ENCODE data around the gene GFPT2.

The GFPT2 gene

DNA sequence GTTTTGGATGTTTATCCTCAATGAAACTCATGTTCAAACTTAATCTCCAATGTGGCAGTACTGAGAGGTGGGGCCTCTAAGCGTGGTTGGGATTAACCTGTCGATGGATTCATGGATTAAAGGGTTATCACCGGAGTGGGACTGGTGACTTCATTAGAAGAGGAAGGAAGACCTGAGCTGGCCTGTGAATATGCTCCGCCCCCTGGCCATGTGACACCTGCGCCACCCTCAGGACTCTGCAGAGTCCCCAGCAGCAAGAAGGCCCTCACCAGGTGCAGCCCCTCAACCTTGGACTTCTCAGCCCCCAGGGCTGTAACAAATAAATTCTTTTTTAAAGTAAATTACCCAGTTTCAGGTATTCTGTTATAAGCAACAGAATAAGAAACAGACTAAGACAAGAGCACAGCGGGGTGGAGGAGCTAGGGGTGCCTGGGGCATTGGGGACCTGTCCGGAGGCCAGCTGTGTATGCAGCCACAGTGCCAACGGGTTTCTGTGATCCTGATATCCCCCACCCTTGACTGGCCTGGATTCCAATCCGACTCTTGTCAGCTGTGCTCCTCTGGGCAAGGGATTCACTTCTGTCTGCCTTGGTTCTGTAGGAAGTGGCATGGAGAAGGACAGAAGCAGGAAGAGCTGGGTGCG lies 58.1 kb downstream of the GFPT2 start:
- Histone ChIP-seq H3K27me3 (ENCODE audit: control insufficient read depth in 1 of 2, insufficient read depth in 1 of 2, low read length in 2 of 2) (no peaks in the 10 kb centered on the region), H3K4me1 (ENCODE audit: control insufficient read depth, insufficient read depth, low read depth, low read length) (peaks cover 12% of the 10 kb centered on the region), H3K9me3 (ENCODE audit: control insufficient read depth, low read length) (no peaks in the 10 kb centered on the region), H2AK5ac (ENCODE audit: low read length, severe bottlenecking) (no peak overlapping the region), H3K18ac (ENCODE audit: low read depth in 1 of 2, low read length in 2 of 2) (no peak overlapping the region), H3K79me1 (replicated peaks; ENCODE audit: low read length, poor library complexity, severe bottlenecking) (peaks cover 16% of the 10 kb centered on the region), H3K4me3 (ENCODE audit: insufficient read depth in 1 of 2, low read depth in 1 of 2, low read length in 2 of 2) (no peak overlapping the region), H3K14ac (ENCODE audit: low read length in 2 of 2) (no peak overlapping the region), H3K9ac (ENCODE audit: low read length) (no peak overlapping the region), H2BK5ac (ENCODE audit: low read depth, low read length, poor library complexity, severe bottlenecking) (no peak overlapping the region), H4K8ac (ENCODE audit: low read length) (no peak overlapping the region), H2AFZ (ENCODE audit: low read depth, low read length) (no peak overlapping the region), H3K23ac (ENCODE audit: low read length in 2 of 2) (peak overlapping the region in 1 of 2 experiments; percentile 2), H3K4ac (ENCODE audit: low read depth in 1 of 2, low read length in 2 of 2) (no peak overlapping the region), H3K4me2 (ENCODE audit: low read length, poor library complexity, severe bottlenecking) (no peak overlapping the region), H2BK12ac (ENCODE audit: low read length in 2 of 2) (no peak overlapping the region), H3K36me3 (ENCODE audit: control insufficient read depth in 1 of 2, insufficient read depth in 2 of 2, low read depth in 1 of 2, low read length in 2 of 2) (peaks cover 0 to 6% of the 10 kb centered on the region in 2 experiments), H2BK15ac (ENCODE audit: low read depth, poor library complexity, severe bottlenecking) (no peak overlapping the region), H3K27ac (ENCODE audit: low read length, poor library complexity, severe bottlenecking) (no peak overlapping the region), H4K91ac (ENCODE audit: low read length) (no peak overlapping the region), H2BK120ac (ENCODE audit: low read depth, low read length) (no peak overlapping the region)
- no peak for DNase-seq
- WGBS = 97% methylated on average over 10 of the region's 10 CpGs

DNA sequence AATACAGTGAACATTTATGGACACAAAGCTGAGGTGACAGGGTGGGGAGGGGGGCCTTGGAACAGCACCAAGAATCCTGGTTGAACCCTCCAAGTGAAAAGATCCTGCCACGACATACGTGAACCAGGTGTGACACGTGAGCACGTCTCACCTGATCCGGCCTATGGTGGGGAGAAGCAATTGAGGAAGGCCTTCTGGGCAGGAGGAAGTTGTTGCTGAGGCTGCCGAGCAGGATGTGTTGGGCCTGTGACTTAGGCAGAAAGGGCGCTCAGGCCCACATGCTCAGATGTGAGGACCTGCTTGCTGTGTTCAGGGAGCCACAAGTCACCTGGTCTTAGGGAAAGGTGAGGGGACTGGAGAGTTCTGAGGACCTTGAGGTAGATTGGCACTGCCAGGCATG lies 58.7 kb downstream of the GFPT2 start:
- WGBS = 95% methylated on average over 7 of the region's 7 CpGs
- Histone ChIP-seq H3K18ac (ENCODE audit: low read depth in 1 of 2, low read length in 2 of 2) (no peak overlapping the region), H4K8ac (ENCODE audit: low read length) (no peak overlapping the region)

DNA sequence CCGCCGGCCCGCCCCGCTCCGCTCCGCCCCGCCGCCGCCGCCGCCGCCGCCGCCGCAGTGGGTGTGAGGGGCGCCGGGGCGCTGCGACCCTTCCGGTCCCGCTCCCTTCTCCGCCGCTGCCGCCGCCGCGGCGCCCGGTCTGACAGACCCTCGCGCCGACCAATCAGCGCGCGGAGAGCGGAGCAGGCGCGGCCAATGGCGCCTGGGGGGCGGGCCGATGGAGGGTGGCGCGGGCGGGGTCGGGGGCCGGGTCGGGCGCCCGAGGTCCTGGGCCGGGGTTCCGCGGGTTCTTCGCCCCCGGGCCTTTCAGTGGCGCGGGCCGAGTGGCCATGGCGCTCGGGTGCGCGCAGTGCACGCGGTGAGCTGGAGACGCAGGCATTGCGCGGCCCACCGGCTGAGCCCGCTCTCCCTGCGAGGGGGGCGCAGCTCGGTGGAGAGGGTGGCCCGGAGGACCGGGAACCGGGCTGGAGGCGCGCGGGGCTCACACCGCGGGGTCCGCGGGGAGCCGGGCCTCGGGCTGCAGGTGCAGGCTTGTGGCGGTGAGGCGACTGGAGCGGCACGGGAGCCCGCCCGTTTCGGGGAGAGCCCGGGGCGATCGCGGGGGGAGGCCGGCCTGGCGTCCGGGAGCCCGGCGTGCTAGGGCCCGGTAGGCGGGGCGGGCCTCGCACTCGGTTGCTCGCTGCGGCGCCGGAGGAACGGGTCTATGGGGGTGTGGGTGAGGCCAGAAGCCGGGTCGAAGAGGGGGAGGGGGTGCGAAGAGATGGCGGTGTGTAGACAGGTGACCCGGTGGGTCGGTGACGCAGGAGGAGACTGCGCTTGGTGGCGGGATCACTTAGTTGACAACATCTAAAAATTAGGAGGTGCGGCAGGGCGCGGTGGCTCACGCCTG lies 60.9 kb downstream of the GFPT2 start, which contains the start of gene MAPK9:
TSS of gene MAPK9 (minus strand) at position 141 of the 889 bp plus-strand sequence. CDS start 11,522 bp downstream, outside the sequence.
- Histone ChIP-seq H3K27ac (ENCODE audit: low read length, poor library complexity, severe bottlenecking) (no peak within 1 kb of the TSS), H2BK15ac (ENCODE audit: low read depth, poor library complexity, severe bottlenecking) (peak within 1 kb of the TSS; percentile 52), H3K4me1 (ENCODE audit: control insufficient read depth, insufficient read depth, low read depth, low read length) (peaks cover 13% of the 10 kb centered on the region), H3K79me1 (replicated peaks; ENCODE audit: low read length, poor library complexity, severe bottlenecking) (peaks cover 20% of the 10 kb centered on the region), H3K9ac (ENCODE audit: low read length) (peak within 1 kb of the TSS; percentile 87), H2AFZ (ENCODE audit: low read depth, low read length) (peak within 1 kb of the TSS; percentile 96), H3K9me3 (ENCODE audit: control insufficient read depth, low read length) (no peaks in the 10 kb centered on the region), H2BK120ac (ENCODE audit: low read depth, low read length) (peak within 1 kb of the TSS; percentile 21), H3K4ac (ENCODE audit: low read depth in 1 of 2, low read length in 2 of 2) (peak within 1 kb of the TSS in 1 of 2 experiments; percentile 72), H3K36me3 (ENCODE audit: control insufficient read depth in 1 of 2, insufficient read depth in 2 of 2, low read depth in 1 of 2, low read length in 2 of 2) (no peaks in the 10 kb centered on the region), H2BK12ac (ENCODE audit: low read length in 2 of 2) (peak within 1 kb of the TSS in 1 of 2 experiments; percentile 64), H3K4me2 (ENCODE audit: low read length, poor library complexity, severe bottlenecking) (peak within 1 kb of the TSS; percentile 84), H4K8ac (ENCODE audit: low read length) (peak within 1 kb of the TSS; percentile 76), H3K27me3 (ENCODE audit: control insufficient read depth in 1 of 2, insufficient read depth in 1 of 2, low read length in 2 of 2) (no peaks in the 10 kb centered on the region), H2AK5ac (ENCODE audit: low read length, severe bottlenecking) (no peak within 1 kb of the TSS), H4K91ac (ENCODE audit: low read length) (no peak within 1 kb of the TSS), H3K23ac (ENCODE audit: low read length in 2 of 2) (peak within 1 kb of the TSS in 1 of 2 experiments; percentile 97), H2BK5ac (ENCODE audit: low read depth, low read length, poor library complexity, severe bottlenecking) (no peak within 1 kb of the TSS), H3K18ac (ENCODE audit: low read depth in 1 of 2, low read length in 2 of 2) (peak within 1 kb of the TSS; percentile 65 to 92), H3K4me3 (ENCODE audit: insufficient read depth in 1 of 2, low read depth in 1 of 2, low read length in 2 of 2) (peak within 1 kb of the TSS; percentile 84 to 93), H3K14ac (ENCODE audit: low read length in 2 of 2) (peak within 1 kb of the TSS in 1 of 2 experiments; percentile 98)
- WGBS = under 1% methylated on average over 88 of the region's 122 CpGs
- DNase-seq = peak; percentile 79

More for the DNA sequence above, 58.7 kb downstream of the GFPT2 start:
- no peak overlapping the region for H3K27ac ChIP-seq (ENCODE audit: low read length, poor library complexity, severe bottlenecking)
- no peak overlapping the region for H3K4me3 ChIP-seq (ENCODE audit: insufficient read depth in 1 of 2, low read depth in 1 of 2, low read length in 2 of 2)
- no peak overlapping the region for H2AFZ ChIP-seq (ENCODE audit: low read depth, low read length)
- no peak overlapping the region for H3K9ac ChIP-seq (ENCODE audit: low read length)
- no peak for DNase-seq
- no peak overlapping the region for H3K4me2 ChIP-seq (ENCODE audit: low read length, poor library complexity, severe bottlenecking)
- H3K23ac ChIP-seq (ENCODE audit: low read length in 2 of 2) = no peak overlapping the region
- no peak overlapping the region for H3K14ac ChIP-seq (ENCODE audit: low read length in 2 of 2)
- H2BK12ac ChIP-seq (ENCODE audit: low read length in 2 of 2) = no peak overlapping the region
- H3K4ac ChIP-seq (ENCODE audit: low read depth in 1 of 2, low read length in 2 of 2) = no peak overlapping the region
- no peak overlapping the region for H4K91ac ChIP-seq (ENCODE audit: low read length)
- H3K9me3 ChIP-seq (ENCODE audit: control insufficient read depth, low read length) = no peaks in the 10 kb centered on the region
- no peak overlapping the region for H2BK15ac ChIP-seq (ENCODE audit: low read depth, poor library complexity, severe bottlenecking)
- no peaks in the 10 kb centered on the region for H3K27me3 ChIP-seq (ENCODE audit: control insufficient read depth in 1 of 2, insufficient read depth in 1 of 2, low read length in 2 of 2)
- peaks cover 18% of the 10 kb centered on the region for H3K79me1 ChIP-seq (replicated peaks; ENCODE audit: low read length, poor library complexity, severe bottlenecking)
- no peak overlapping the region for H2BK5ac ChIP-seq (ENCODE audit: low read depth, low read length, poor library complexity, severe bottlenecking)
- H3K36me3 ChIP-seq (ENCODE audit: control insufficient read depth in 1 of 2, insufficient read depth in 2 of 2, low read depth in 1 of 2, low read length in 2 of 2) = peaks cover 0 to under 1% of the 10 kb centered on the region in 2 experiments
- H2AK5ac ChIP-seq (ENCODE audit: low read length, severe bottlenecking) = no peak overlapping the region
- no peak overlapping the region for H2BK120ac ChIP-seq (ENCODE audit: low read depth, low read length)
- peaks cover 13% of the 10 kb centered on the region for H3K4me1 ChIP-seq (ENCODE audit: control insufficient read depth, insufficient read depth, low read depth, low read length)

Measured in mesenchymal stem cell (in vitro differentiated cells and primary cell).